SK-N-SH (cell line): ENCODE measurements around the gene ABAT.

Experiments
- JUND ChIP-seq: IDR thresholded peaks from 2 replicates; pipeline ENCODE4 v1.4.0; 2012
- MXI1 ChIP-seq: IDR thresholded peaks from 2 replicates; pipeline ENCODE4 v1.6.1; 2012; ENCODE audit warnings: mild to moderate bottlenecking, low read depth, low read length, improper control_type of control experiment
- SMC3 ChIP-seq: IDR thresholded peaks from 2 replicates; pipeline ENCODE4 v1.6.1; 2012; ENCODE audit warnings: low read depth, low read length, improper control_type of control experiment
- TAF1 ChIP-seq: IDR thresholded peaks from 2 replicates; pipeline ENCODE4 v1.6.1; 2012; ENCODE audit warnings: low read depth, mild to moderate bottlenecking, low read length, moderate library complexity, borderline replicate concordance
- TF ChIP-seq, protein P1 (sequence below): fragments of 200-600 bp; sonication (generic); IDR thresholded peaks from 2 replicates; pipeline ENCODE4 v1.6.1; 2017; ENCODE audit warnings: antibody characterized with exemption, mild to moderate bottlenecking, moderate library complexity

DNA sequence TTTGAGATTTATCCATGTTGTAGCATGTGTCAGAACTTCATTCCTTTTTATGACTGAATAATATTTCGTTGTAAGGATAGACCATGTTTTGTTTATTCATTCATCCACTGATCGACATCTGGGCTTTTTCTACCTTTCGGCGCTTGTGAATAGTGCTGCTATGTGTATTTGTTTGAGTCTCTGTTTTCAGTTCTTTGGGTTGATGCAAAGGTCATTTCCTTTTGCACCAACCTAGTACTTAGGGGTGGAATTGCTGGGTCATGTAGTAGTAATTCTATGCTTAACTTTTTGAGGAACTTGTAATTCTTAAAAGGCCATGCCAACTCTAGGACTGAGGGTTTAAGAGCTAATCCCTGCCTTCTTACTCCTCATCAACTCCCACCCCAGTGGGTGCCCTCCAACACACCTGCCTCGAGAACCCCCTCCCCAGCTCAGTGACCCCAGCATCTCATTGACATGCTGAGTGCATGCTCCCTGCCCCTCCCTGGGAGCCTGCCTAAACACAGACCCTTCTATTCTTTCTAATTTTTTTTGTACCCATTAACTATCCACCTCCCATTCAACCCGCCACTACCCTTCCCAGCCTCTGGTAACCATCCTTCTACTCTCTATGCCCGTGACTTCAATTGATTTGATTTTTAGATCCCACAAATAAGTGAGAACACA lies 51.2 kb downstream of the ABAT start:
- no peak for TF ChIP-seq TAF1
- no peak for TF ChIP-seq SMC3
- TF ChIP-seq JUND, result no peak
- TF ChIP-seq, protein P1, sequence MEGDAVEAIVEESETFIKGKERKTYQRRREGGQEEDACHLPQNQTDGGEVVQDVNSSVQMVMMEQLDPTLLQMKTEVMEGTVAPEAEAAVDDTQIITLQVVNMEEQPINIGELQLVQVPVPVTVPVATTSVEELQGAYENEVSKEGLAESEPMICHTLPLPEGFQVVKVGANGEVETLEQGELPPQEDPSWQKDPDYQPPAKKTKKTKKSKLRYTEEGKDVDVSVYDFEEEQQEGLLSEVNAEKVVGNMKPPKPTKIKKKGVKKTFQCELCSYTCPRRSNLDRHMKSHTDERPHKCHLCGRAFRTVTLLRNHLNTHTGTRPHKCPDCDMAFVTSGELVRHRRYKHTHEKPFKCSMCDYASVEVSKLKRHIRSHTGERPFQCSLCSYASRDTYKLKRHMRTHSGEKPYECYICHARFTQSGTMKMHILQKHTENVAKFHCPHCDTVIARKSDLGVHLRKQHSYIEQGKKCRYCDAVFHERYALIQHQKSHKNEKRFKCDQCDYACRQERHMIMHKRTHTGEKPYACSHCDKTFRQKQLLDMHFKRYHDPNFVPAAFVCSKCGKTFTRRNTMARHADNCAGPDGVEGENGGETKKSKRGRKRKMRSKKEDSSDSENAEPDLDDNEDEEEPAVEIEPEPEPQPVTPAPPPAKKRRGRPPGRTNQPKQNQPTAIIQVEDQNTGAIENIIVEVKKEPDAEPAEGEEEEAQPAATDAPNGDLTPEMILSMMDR, result no peak
- no peak for TF ChIP-seq MXI1
